GM18907 (cell line): ENCODE data around the gene CARD8.
A peak's percentile ranks its signal among the peaks of the same experiment; 100 is the strongest.
"Not testable (repeated sequence)": the region's sequence is repeated elsewhere in the genome, so short reads cannot be mapped to it uniquely, and the experiment has no call there.

Source experiments
- ATAC-seq: cut with Tn5 transposase; IDR thresholded peaks from one replicate; pipeline ENCODE4 v1.9.1; 2021; ENCODE audit warnings: mild to moderate bottlenecking, moderate library complexity; ENCODE audit not compliant: unreplicated experiment

The CARD8 gene

DNA sequence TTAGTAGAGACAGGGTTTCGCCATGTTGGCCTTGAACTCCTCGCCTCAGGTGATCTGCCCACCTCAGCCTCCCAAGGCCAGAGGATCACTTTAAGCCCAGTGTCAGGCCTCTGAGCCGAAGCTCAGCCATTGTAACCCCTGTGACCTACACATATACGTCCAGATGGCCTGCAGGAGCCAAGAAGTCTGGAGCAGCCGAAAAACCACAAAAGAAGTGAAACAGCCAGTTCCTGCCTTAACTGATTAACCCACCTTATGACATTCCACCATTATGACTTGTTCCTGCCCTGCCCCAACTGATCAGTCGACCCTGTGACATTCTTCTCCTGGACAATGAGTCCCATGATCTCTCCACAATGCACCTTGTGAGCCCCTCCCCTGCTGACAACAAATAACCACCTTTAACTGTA lies 13.9 kb upstream of the CARD8 start:
- not testable (repeated sequence) for ATAC-seq

DNA sequence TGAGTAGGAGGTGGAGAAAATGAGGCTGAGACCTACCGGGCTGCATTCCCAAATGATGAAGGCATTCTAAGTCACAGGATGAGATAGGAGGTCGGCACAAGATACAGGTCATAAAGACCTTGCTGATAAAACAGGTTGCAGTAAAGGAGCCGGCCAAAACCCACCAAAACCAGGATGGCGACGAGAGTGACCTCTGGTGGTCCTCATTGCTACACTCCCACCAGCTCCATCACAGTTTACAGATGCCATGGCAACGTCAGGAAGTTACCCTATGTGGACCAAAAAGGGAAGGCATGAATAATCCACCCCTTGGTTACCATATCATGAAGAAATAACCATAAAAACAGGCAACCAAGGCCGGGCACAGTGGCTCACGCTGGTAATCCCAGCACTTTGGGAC lies 9.6 kb upstream of the CARD8 start:
- ATAC-seq = not testable (repeated sequence)

DNA sequence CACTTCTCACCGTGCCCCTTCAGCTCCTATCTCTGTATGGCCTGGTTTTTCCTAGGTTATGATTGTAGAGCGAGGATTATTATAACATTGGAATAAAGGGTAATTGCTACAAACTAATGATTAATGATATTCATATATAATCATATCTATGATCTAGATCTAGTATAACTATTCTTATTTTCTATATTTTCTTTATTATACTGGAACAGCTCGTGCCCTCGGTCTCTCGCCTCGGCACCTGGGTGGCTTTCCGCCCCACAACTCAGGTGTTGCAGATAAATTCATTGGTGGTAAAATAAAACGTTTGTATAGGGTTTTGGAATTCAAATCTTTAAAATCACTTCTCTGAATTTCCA lies 4.6 kb upstream of the CARD8 start:
- ATAC-seq = not testable (repeated sequence)

DNA sequence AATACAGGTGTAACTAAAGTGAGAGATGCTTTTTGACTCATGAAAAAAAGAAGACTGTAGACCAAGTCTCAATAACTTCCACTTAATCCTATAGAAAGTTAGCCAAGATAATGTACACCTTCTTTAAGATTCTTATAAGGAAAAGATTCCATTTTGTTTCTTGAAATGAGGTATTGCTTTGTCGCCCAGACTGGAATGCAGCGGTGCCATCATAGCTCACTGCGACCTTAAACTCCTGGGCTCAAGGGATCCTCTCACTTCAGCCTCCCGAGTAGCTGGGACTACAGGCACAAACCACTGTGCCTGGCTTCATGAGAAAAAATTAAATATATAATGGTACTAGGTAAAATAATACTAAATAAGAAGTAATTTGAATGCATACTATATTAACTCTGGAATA lies 3.3 kb upstream of the CARD8 start:
- not testable (repeated sequence) for ATAC-seq

DNA sequence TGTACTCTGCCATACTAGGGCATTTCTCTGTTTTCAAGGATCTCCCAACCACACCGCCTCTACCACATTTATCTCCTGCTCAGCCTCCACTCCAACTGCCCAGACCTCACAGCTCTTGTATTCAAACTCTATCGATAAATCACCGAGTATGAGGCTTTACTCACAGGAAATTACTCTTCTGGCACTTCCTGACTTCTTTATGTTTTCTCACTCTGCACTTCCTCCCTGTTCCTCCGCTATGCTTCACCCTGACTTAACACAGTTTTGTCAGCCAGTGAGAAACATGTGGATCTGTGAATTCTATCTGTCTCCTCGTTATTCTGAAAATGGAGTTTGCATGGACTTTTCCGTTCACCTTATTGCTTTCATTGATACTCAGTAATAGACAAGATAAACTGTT lies 2.6 kb upstream of the CARD8 start:
- no peak for ATAC-seq

GRCh38 chr19:48254529-48254970 lies 1.2 kb downstream of the CARD8 start:
- no peak for ATAC-seq

DNA sequence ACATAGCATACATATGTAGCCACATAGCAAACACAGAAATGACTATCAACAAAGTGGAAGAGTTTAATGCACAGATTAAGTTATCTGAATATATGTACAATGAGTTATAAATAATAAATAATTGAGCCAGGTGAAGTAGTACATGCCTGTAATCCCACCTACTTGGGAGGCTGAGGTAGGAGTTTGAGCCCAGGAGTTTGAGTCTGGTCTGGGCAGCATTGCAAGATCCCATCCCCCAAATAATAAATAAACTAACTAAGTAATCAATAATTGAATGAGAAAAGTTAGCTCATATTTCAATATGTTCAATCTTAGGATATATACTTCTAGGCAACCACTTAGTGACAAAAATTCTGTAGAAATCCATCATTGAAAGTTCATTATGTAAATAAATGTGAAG lies 1.7 kb downstream of the CARD8 start:
- ATAC-seq = no peak

DNA sequence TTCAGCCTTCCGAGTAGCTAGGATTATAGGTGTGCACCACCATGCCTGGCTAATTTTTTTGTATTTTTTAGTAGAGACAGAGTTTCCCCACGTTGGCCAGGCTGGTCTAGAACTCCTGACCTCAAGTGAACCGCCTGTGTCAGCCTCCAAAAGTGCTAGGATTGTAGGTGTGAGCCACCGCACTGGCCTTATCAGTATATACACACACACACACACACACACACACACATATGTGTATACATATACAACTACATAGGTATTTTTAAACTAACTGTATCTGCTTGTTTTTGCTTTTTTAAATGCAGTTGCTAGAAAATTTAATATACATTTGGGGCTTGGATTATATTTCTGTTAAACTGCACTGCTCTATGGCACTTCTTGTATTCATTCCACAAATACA lies 3.1 kb downstream of the CARD8 start:
- no peak for ATAC-seq

DNA sequence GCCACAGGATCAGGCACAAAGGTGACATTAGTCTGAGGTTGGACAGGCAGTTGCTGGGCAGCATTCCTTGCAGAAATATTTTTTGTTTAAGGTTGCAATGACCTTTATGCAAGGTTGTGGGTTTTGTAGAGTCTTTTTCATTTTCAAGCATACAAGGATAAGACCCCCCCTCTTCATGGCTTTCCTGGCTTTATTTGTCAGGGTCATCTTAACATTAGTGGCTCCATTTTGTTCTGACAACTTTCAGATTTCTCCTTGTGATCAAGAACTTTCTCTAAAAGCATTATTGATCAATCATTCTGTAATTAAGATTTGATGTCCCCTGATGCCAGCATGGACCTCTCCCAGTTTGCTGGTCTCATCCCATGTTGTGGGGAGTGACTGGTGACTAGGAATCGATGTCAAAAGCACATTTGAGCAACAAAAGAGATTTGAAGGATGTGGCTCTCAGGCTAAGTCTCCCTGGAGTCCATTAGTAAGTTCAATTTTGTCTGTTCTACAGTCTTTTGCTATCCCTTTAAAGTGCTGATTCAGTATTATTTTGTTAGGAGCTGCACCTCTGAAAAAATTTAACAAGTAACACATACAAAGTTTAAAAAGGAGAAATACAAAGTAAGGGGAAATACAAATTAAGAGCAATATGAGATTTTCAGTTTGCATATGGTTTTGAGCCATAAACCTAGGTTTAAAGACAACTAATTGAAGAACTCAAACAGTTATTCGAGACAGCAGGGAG lies 5.3 kb downstream of the CARD8 start:
- ATAC-seq = no peak

- ATAC-seq = peak; percentile 73
Measured at GRCh38 chr19:48249502-48250014, 6.2 kb downstream of the CARD8 start.

GRCh38 chr19:48248081-48248833 lies 7.5 kb downstream of the CARD8 start:
- no peak for ATAC-seq

- ATAC-seq = no peak
Measured at GRCh38 chr19:48247212-48247611, 8.5 kb downstream of the CARD8 start.

DNA sequence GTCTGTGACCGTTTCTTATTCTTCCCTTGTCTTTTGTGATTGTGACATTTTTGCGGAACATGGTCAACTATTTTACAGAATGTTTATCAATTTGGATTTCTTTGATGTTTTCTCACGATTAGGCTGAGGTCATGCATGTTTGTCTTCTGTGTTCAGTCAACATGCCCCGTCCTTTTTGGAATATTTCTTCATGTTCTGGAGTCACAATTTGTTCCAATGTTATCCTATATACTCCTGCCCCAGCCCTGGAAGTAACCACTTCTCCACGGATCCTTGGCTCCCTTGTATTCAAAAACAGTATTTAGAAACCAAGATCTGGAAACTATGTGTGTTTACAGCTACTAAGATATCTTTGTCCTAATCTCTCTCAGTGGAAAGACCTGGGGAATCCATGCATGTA lies 9.6 kb downstream of the CARD8 start:
- ATAC-seq = no peak

DNA sequence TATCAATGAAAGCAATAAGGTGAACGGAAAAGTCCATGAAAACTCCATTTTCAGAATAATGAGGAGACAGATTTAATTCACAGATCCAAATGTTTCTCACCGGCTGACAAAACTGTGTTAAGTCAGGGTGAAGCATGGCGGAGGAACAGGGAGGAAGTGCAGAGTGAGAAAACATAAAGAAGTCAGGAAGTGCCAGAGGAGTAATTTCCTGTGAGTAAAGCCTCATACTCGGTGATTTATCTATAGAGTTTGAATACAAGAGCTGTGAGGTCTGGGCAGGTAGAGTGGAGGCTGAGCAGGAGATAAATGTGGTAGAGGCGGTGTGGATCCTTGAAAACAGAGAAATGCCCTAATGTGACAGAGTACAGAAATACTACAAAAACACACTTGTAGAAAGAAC lies 11.4 kb downstream of the CARD8 start:
- no peak for ATAC-seq

- not testable (repeated sequence) for ATAC-seq
Measured at GRCh38 chr19:48241771-48242170, 13.9 kb downstream of the CARD8 start.

- ATAC-seq = no peak
Measured at GRCh38 chr19:48239582-48240141, 16.1 kb downstream of the CARD8 start.

GRCh38 chr19:48239120-48239519 lies 16.6 kb downstream of the CARD8 start:
- ATAC-seq = no peak

DNA sequence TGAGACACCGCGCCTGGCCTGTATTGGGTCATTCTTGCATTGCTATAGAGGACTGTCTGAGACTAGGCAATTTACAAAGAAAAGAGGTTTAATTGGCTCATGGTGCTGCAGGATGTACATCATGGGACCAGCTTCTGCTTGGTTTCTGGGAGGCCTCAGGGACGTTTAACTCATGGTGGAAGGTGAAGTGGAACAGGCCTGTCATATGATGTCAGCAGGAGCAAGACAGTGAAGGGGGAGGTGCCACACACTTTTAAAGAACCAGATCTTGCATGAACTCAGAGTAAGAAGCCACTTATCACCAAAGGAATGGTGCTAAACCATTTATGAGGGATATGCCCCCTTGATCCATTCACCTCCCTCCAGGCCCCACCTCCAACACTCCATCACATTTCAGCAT lies 18.7 kb downstream of the CARD8 start:
- no peak for ATAC-seq

GRCh38 chr19:48230555-48231129 lies 25.1 kb downstream of the CARD8 start:
- no peak for ATAC-seq

GRCh38 chr19:48221628-48222027 lies 34.1 kb downstream of the CARD8 start:
- ATAC-seq = no peak

- not testable (repeated sequence) for ATAC-seq
Measured at GRCh38 chr19:48220784-48221183, 34.9 kb downstream of the CARD8 start.

- no peak for ATAC-seq
Measured at GRCh38 chr19:48218997-48219396, 36.7 kb downstream of the CARD8 start.
